ENCODE results near the gene ACVR1B.

ACVR1B gene

GRCh38 chr12:51951199-51951842, at the start of gene ACVR1B:
Gene ACVR1B, plus strand, starts transcription at chr12:51951699. Its CDS starts 45 bp downstream, at chr12:51951744.
- peak; percentile 79 for DNase-seq (ENCODE audit: low spot score)

- DNase-seq (ENCODE audit: low spot score), result no peak
These were observed 49.6 kb upstream of the ACVR1B start for GRCh38 chr12:51901881-51902280.

GRCh38 chr12:51904951-51905470, 46.5 kb upstream of the ACVR1B start:
- DNase-seq (ENCODE audit: low spot score), result no peak

- no peak for DNase-seq (ENCODE audit: low spot score)
These were observed 45.7 kb upstream of the ACVR1B start for GRCh38 chr12:51905471-51906429.

- no peak for DNase-seq (ENCODE audit: low spot score)
These were observed 44.9 kb upstream of the ACVR1B start for GRCh38 chr12:51906430-51907082.

- no peak for DNase-seq (ENCODE audit: low spot score)
These were observed 44.2 kb upstream of the ACVR1B start, which contains the start of gene ACVRL1 for GRCh38 chr12:51907083-51907855. Gene ACVRL1, plus strand, starts transcription at chr12:51907504. Its CDS starts 4,971 bp downstream, at chr12:51912475.

- no peak for DNase-seq (ENCODE audit: low spot score)
These were observed 43.6 kb upstream of the ACVR1B start for GRCh38 chr12:51907856-51908425.

- DNase-seq (ENCODE audit: low spot score), result no peak
These were observed 42.5 kb upstream of the ACVR1B start for GRCh38 chr12:51908876-51909592.

- DNase-seq (ENCODE audit: low spot score), result no peak
These were observed 41.3 kb upstream of the ACVR1B start for GRCh38 chr12:51910168-51910567.

- DNase-seq (ENCODE audit: low spot score), result no peak
These were observed 40.8 kb upstream of the ACVR1B start for GRCh38 chr12:51910691-51911090.

GRCh38 chr12:51911307-51911706, 40.2 kb upstream of the ACVR1B start:
- no peak for DNase-seq (ENCODE audit: low spot score)

- DNase-seq (ENCODE audit: low spot score), result no peak
These were observed 39.4 kb upstream of the ACVR1B start for GRCh38 chr12:51911788-51912711.

- DNase-seq (ENCODE audit: low spot score), result no peak
These were observed 38.1 kb upstream of the ACVR1B start for GRCh38 chr12:51913071-51914033.

- DNase-seq (ENCODE audit: low spot score), result no peak
These were observed 37.2 kb upstream of the ACVR1B start for GRCh38 chr12:51914034-51914923.

GRCh38 chr12:51915003-51915625, 36.4 kb upstream of the ACVR1B start:
- DNase-seq (ENCODE audit: low spot score), result no peak

GRCh38 chr12:51915951-51916350, 35.5 kb upstream of the ACVR1B start:
- DNase-seq (ENCODE audit: low spot score), result no peak

Data from hematopoietic multipotent progenitor cell treated with erythropoietin and hydrocortisone succinate and interleukin-3 and kit ligand, for 17 days (in vitro differentiated cells).